Stomach (tissue), 9 donors: ENCODE results near the gene OLR1. TPM values are rescaled to one million over a fixed set of nuclear protein-coding genes. Genes with fewer than 3 reads are reported as not detected.

ENCODE experiments used
- DNase-seq, 2 donors: peaks; one replicate each; pipeline versions ENCODE4 v3.0.0 to v3.0.0-alpha.2; 2013 to 2019
- H3K27ac ChIP-seq, 5 donors: fragments of 200-600 bp in 4 of 5; sonication (generic) in 4 of 5; one replicate each; pipeline ENCODE4 v1.5.1; 2013 to 2019; ENCODE audit warnings: mild to moderate bottlenecking in 1 of 5, moderate library complexity in 1 of 5
- H3K27me3 ChIP-seq, 3 donors: fragments of 200-600 bp; sonication (generic); one replicate each; pipeline ENCODE4 v1.5.1; 2017 to 2019; ENCODE audit warnings: mixed run types in 1 of 3
- H3K36me3 ChIP-seq, 4 donors: fragments of 200-600 bp; sonication (generic); 1 replicate in 3 of 4; 2 replicates in 1 of 4; pipeline ENCODE4 v1.5.1; 2016 to 2019
- H3K4me1 ChIP-seq, 4 donors: fragments of 200-600 bp; sonication (generic); one replicate each; pipeline ENCODE4 v1.5.1; 2016 to 2019
- H3K4me3 ChIP-seq, 4 donors: fragments of 200-600 bp; sonication (generic) in 3 of 4; one replicate each; pipeline ENCODE4 v1.5.1; 2016 to 2019; ENCODE audit warnings: mild to moderate bottlenecking in 1 of 4
- H3K9me3 ChIP-seq, 4 donors: fragments of 200-600 bp; sonication (generic); one replicate each; pipeline ENCODE4 v1.5.1; 2016 to 2019
- CTCF ChIP-seq, 7 experiments: fragments of 450-650 bp in 4 of 7; fragments of 200-600 bp in 3 of 7; sonication (generic) in 3 of 7; IDR thresholded peaks; one replicate each; pipeline ENCODE4 v1.5.1; 2016 to 2019; ENCODE audit warnings: antibody characterized with exemption in 7 of 7, control low read depth in 2 of 7, mild to moderate bottlenecking in 1 of 7
- EP300 ChIP-seq: sonication (generic); formaldehyde crosslinking; IDR thresholded peaks from one replicate; pipeline ENCODE4 v1.6.1; 2017; ENCODE audit warnings: antibody characterized with exemption
- POLR2A ChIP-seq, 4 donors: fragments of 450-650 bp; IDR thresholded peaks; one replicate each; pipeline ENCODE4 v1.6.1; 2016; ENCODE audit warnings: antibody characterized with exemption in 4 of 4, control low read depth in 2 of 4, mild to moderate bottlenecking in 1 of 4, moderate library complexity in 1 of 4
- POLR2AphosphoS5 ChIP-seq, 3 donors: sonication (generic); formaldehyde crosslinking; IDR thresholded peaks; one replicate each; pipeline ENCODE4 v1.6.1; 2016; ENCODE audit warnings: antibody characterized with exemption in 3 of 3
- WGBS, 5 donors: extraction: QIAGEN DNeasy Blood & Tissue Kit in 3 of 5; methylation state at CpG; one replicate each; pipeline versions ENCODE4 v1.1.5 to v1.1.7; 2013 to 2018; 5-methylcytosine and 5-hydroxymethylcytosine counted together
- intact Hi-C: fragments of 100-400 bp; cut with DNase I; formaldehyde crosslinking; loops from one replicate; pipeline ENCODE4 v1.15.1; 2023; ENCODE audit warnings: low total_unique reads
- polyA plus RNA-seq, 3 donors: library from polyadenylated mRNA; stranded (reverse); fragments of 200-250 nt; gene quantifications; one replicate each; pipeline ENCODE4 v1.2.3, GENCODE V29; 2013
- total RNA-seq, 5 donors: library from RNA; depleted of rRNA; stranded (reverse); fragments of >200 nt; gene quantifications; one replicate each; pipeline versions ENCODE4 v1.1.0 to v1.2.3, GENCODE V29; 2014 to 2016
- donor health status: healthy with polysubstance abuse.
- donor health status: Bipolar disorder and iron deficiency.
- donor health status: healthy.

OLR1 gene
- total and polyA plus RNA-seq, 8 donors: 0.48 to 7.4 (median 4.1) TPM; not detected in 2

DNA sequence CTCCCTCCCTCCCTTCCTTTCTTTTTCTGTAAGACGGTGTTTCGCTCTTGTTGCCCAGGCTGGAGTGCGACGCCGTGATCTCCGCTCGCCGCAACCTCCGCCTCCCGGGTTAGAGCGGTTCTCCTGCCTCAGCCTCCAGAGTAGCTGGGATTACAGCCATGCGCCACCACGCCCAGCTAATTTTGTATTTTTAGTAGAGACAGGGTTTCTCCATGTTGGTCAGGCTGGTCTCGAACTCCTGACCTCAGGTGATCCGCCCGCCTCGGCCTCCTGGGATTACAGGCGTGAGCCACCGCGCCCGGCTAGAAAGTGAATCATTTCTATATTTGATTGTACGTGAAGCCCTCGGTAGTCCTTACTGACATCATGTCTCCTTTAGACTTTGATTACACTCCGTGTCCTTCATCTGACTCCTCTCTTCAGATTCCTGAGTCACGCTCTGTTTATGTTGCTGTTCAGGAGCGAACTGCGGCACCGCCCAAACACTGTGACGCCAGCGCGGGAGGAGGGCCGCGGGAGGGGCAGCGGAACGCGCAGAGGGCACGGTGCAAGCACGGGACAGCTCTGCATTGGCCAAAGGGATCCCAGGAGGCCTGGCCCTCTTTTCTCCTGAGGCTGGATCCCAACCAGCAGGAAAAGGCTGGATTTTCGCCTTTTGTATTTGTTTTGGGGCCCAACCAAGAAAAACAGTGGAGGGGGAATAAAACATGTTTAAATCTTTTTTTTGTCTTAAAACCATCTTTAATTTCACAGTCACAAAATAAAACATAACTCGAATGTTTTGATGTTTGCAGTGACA, 40.2 kb upstream of the OLR1 start:
- H3K36me3 ChIP-seq: no peaks in the 10 kb centered on the region
- TF ChIP-seq CTCF (IDR thresholded peaks at IDR 0.05): no peak
- TF ChIP-seq POLR2AphosphoS5 (IDR thresholded peaks at IDR 0.05): peak; percentile 93 to 100 (median 98)
- peak in 2 of 4 donors; percentile 49 to 75 for TF ChIP-seq POLR2A (IDR thresholded peaks at IDR 0.05)
- TF ChIP-seq EP300: peak; percentile 91
- no peaks in the 10 kb centered on the region for H3K9me3 ChIP-seq
- peaks cover 9 to 37% (median 21%) of the 10 kb centered on the region in 4 donors for H3K4me1 ChIP-seq
- peak overlapping the region; percentile 55 to 87 (median 70) for H3K4me3 ChIP-seq
- H3K27me3 ChIP-seq: no peaks in the 10 kb centered on the region
- intact Hi-C loops: no loop called here
- H3K27ac ChIP-seq: peak overlapping the region; percentile 99 to 100 (median 100)
- 29 to 32% (median 30%) methylated on average over 39 to 40 of the region's 40 CpGs for WGBS, 5 donors
- DNase-seq: peak; percentile 98 to 99

DNA sequence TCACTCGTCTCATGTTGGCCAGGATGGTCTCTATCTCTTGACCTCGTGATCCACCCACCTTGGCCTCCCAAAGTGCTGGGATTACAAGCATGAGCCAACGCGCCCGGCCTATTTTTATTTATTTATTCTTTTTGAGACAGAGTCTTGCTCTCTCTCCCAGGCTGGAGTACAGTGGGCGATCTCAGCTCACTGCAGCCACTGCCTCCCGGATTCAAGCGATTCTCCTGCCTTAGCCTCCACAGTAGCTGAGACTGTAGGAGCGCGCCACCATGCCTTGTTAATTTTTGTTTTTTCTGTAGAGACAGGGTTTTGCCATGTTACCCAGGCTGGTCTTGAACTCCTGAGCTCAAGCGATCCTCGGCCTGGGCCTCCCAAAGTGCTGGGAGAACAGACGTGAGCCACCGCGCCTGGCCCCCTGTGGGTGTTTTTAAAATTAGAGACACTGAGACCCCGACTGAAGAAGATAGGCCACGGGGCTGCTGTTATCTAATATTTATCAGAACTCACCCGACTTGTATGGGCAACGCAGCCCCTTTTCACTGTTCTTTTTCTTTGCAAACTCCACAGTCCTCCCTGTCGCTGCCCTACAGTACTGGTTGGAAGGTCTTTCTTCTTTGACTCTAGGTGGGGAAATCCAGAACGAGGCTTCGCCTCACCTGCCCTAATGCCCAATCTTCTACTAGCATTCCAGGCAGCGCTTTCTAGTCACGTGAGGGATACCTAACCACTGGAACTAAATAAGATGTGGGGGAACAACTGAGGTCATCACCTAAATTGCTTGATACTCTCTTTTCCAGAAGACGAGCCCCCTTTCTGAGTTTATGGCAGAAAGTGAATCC, 39.4 kb upstream of the OLR1 start:
- Histone ChIP-seq H3K4me3 (peak overlapping the region in 1 of 4 donors; percentile 84), H3K36me3 (no peaks in the 10 kb centered on the region), H3K4me1 (peaks cover 9 to 29% (median 19%) of the 10 kb centered on the region in 4 donors), H3K27ac (peak overlapping the region; percentile 99 to 100 (median 100)), H3K9me3 (no peaks in the 10 kb centered on the region), H3K27me3 (no peaks in the 10 kb centered on the region)
- TF ChIP-seq POLR2AphosphoS5 (IDR thresholded peaks at IDR 0.05) (no peak), POLR2A (IDR thresholded peaks at IDR 0.05) (no peak), EP300 (no peak), CTCF (IDR thresholded peaks at IDR 0.05) (no peak)
- no peak for DNase-seq
- intact Hi-C loops: no loop called here
- WGBS, 5 donors: 89 to 91% (median 90%) methylated on average over 25 of the region's 25 CpGs

DNA sequence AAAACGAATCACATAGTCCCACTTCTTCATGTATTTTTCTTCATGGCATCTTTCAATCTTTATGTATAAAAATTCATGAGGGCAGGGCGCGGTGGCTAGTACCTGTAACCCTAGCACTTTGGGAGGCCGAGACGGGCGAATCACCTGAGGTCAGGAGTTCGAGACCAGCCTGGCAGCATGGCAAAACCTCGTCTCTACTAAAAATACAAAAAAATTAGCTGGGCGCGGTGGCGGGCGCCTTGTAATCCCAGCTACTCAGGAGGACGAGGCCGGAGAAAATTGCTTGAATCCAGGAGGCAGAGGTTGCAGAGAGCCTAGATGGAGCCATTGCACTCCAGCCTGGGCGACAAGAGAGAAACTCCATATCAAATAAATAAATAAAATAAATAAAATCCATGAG, 38.3 kb upstream of the OLR1 start:
- no peak for DNase-seq
- intact Hi-C loops: no loop called here
- no peak overlapping the region for H3K4me3 ChIP-seq
- peaks cover 5 to 18% (median 12%) of the 10 kb centered on the region in 4 donors for H3K4me1 ChIP-seq
- WGBS, 5 donors: 92 to 95% (median 94%) methylated on average over 15 of the region's 15 CpGs
- H3K36me3 ChIP-seq: no peaks in the 10 kb centered on the region
- TF ChIP-seq EP300: no peak
- TF ChIP-seq POLR2AphosphoS5 (IDR thresholded peaks at IDR 0.05): no peak
- no peak for TF ChIP-seq POLR2A (IDR thresholded peaks at IDR 0.05)
- TF ChIP-seq CTCF (IDR thresholded peaks at IDR 0.05): no peak
- no peaks in the 10 kb centered on the region for H3K27me3 ChIP-seq
- no peaks in the 10 kb centered on the region for H3K9me3 ChIP-seq
- no peak overlapping the region for H3K27ac ChIP-seq

DNA sequence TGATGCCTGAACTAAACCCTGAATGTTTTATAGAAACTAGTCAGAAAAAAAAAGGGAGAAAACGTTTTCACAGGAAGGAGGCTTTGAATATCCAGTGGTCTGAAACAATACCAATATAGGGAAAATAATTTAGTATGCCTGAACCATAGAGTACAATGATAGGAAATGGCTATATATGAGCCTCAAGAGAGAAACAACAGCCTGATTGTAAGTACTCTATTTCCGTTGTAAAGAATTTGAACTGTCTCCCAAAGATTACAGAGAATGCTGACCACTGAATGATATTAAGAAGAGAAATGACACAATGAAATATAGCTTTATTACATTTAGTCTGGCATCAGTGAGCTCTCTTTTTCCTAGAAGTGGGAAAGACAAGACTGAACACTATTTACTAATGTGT, 35.2 kb upstream of the OLR1 start:
- 33 to 44% (median 36%) methylated on average over 2 of the region's 2 CpGs for WGBS, 5 donors
- Histone ChIP-seq H3K27me3 (no peaks in the 10 kb centered on the region), H3K9me3 (no peaks in the 10 kb centered on the region), H3K36me3 (no peaks in the 10 kb centered on the region), H3K4me3 (no peak overlapping the region), H3K27ac (no peak overlapping the region), H3K4me1 (peaks cover 0 to 5% (median 2%) of the 10 kb centered on the region in 4 donors)
- intact Hi-C loops: no loop called here
- no peak for DNase-seq
- TF ChIP-seq POLR2AphosphoS5 (IDR thresholded peaks at IDR 0.05) (no peak), CTCF (IDR thresholded peaks at IDR 0.05) (no peak), EP300 (no peak), POLR2A (IDR thresholded peaks at IDR 0.05) (no peak)
